ENCODE measurements around the gene CELSR1. TPM values are rescaled to one million over a fixed set of nuclear protein-coding genes. Genes with fewer than 3 reads are reported as not detected.

The CELSR1 gene
- total RNA-seq, 1 donor from 2014 or later = 8.9 TPM

DNA sequence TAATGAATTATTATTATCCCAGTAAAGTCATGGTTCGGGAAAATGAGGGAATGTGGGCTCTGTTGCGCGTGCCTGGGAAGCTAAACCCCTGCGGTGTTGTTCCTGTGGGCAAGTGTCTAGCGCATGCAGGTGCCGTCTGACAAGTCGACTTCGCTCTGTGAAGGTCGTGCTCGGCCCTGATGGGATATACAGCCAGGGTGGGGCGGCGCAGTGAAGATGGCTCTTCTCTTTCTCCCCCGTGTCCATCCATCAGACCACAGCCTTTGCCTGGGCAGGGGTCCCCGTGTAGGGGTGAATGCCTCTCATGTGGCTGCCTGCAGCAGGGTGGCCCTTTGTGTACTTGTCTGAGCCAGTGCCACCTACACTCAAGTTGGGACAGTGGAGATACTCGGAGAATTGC lies 214.7 kb downstream of the CELSR1 start:
- intact Hi-C loops (cut with micrococcal nuclease) = no loop called here
- Histone ChIP-seq H3K27me3 (ENCODE audit: low read depth) (no peaks in the 10 kb centered on the region), H3K4me1 (no peaks in the 10 kb centered on the region), H3K4me3 (no peak overlapping the region), H3K9me3 (replicated peaks) (no peaks in the 10 kb centered on the region), H3K36me3 (no peaks in the 10 kb centered on the region), H3K27ac (replicated peaks) (no peak overlapping the region)
- DNase-seq = no peak
- TF ChIP-seq, protein P1, sequence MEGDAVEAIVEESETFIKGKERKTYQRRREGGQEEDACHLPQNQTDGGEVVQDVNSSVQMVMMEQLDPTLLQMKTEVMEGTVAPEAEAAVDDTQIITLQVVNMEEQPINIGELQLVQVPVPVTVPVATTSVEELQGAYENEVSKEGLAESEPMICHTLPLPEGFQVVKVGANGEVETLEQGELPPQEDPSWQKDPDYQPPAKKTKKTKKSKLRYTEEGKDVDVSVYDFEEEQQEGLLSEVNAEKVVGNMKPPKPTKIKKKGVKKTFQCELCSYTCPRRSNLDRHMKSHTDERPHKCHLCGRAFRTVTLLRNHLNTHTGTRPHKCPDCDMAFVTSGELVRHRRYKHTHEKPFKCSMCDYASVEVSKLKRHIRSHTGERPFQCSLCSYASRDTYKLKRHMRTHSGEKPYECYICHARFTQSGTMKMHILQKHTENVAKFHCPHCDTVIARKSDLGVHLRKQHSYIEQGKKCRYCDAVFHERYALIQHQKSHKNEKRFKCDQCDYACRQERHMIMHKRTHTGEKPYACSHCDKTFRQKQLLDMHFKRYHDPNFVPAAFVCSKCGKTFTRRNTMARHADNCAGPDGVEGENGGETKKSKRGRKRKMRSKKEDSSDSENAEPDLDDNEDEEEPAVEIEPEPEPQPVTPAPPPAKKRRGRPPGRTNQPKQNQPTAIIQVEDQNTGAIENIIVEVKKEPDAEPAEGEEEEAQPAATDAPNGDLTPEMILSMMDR (IDR thresholded peaks at IDR 0.05; ENCODE audit: borderline replicate concordance) = no peak

DNA sequence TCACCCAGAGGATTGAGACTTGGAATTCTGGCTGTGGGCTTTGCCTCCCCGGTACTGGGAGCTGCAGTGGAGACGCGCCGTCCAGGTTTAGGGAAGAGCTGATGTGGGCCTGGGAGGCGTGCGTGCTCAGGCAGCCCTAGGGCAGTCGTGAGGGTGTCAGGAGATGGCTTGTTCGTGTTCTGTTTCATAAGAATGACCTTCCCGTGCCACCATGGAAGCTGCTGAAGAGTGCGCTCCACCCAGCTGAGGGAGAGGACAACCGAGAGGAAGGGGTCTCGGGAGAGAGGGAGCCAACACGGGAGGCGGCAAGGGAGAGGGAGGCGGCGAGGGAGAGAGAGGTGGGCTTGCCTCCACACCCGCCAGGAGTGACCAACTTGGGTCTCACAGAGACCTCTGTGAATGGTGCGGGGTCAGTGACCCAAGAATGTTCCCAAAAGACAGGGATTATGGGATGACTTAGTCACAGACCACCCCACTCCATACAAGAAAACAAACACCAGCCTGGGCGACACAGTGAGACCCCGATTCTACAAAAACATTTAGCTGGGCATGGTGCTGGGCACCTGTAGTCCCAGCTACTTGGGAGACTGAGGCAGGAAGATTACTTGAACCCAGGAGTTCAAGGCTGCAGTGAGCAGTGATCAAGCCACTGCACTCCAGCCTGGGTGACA lies 216.6 kb downstream of the CELSR1 start:
- H3K4me3 ChIP-seq = no peak overlapping the region
- H3K27ac ChIP-seq (replicated peaks) = no peak overlapping the region
- no peaks in the 10 kb centered on the region for H3K27me3 ChIP-seq (ENCODE audit: low read depth)
- TF ChIP-seq, protein P1 (IDR thresholded peaks at IDR 0.05; ENCODE audit: borderline replicate concordance) = no peak
- no peaks in the 10 kb centered on the region for H3K4me1 ChIP-seq
- no peaks in the 10 kb centered on the region for H3K36me3 ChIP-seq
- no peak for DNase-seq
- no peaks in the 10 kb centered on the region for H3K9me3 ChIP-seq (replicated peaks)
- intact Hi-C loops (cut with micrococcal nuclease) = no loop called here

DNA sequence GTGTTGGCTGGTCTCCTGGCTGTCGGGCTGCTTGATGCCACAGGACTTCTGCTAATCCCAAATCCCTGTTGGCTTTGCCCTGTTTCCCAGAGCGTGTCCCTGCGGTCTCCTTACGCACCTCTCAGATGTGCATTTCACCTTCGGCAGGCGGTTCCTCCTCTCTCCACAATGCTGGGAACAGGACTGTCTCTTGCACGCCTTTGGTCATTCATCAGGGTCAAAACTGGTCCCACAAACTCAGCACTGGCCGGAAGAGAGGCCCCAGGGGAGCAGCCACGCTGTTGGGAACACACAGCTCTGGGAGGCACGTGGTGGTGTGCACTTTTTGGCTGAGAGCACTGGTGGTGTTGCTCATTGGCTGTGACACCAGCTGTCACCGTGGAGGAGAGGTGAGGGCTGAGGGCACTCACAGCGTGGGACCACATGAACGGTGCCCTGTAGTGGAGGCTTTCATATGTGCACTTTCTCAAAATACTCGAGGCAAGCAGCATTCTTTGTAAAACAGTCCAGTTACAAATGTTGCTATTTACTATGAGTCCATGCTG lies 217.2 kb downstream of the CELSR1 start:
- TF ChIP-seq, protein P1 (IDR thresholded peaks at IDR 0.05; ENCODE audit: borderline replicate concordance) = no peak
- Histone ChIP-seq H3K27me3 (ENCODE audit: low read depth) (no peaks in the 10 kb centered on the region), H3K9me3 (replicated peaks) (no peaks in the 10 kb centered on the region), H3K4me3 (no peak overlapping the region), H3K4me1 (no peaks in the 10 kb centered on the region), H3K27ac (replicated peaks) (no peak overlapping the region), H3K36me3 (no peaks in the 10 kb centered on the region)
- intact Hi-C loops (cut with micrococcal nuclease) = no loop called here
- no peak for DNase-seq

DNA sequence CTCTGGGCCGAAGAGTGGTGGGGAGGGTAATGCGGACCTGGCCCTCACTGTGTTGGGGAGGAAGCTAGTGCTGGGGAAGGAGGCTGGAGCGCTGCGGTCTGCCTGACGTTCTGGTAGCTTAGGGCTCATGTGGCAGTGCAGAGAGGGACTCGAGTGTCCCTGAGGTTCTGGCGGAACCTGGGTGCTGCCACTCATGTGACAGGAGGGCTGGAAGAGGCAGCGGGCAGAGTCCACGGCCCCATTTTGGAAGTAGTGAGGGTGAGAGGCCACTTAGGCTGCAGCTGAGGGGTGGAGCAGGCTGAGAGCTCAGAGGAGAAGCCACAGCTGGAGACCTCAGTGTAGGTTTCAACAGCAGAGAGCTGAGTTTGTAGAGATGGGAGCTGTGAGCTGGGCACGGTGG lies 218.1 kb downstream of the CELSR1 start:
- TF ChIP-seq, protein P1 (IDR thresholded peaks at IDR 0.05; ENCODE audit: borderline replicate concordance) = no peak
- intact Hi-C loops (cut with micrococcal nuclease) = loop anchor here (10.0 kb wide), 1 partner anchor 335 kb away; no protein-coding TSS in a partner anchor
- H3K27me3 ChIP-seq (ENCODE audit: low read depth) = no peaks in the 10 kb centered on the region
- H3K36me3 ChIP-seq = no peaks in the 10 kb centered on the region
- no peak overlapping the region for H3K4me3 ChIP-seq
- DNase-seq = no peak
- no peak overlapping the region for H3K27ac ChIP-seq (replicated peaks)
- H3K4me1 ChIP-seq = no peaks in the 10 kb centered on the region
- H3K9me3 ChIP-seq (replicated peaks) = no peaks in the 10 kb centered on the region

DNA sequence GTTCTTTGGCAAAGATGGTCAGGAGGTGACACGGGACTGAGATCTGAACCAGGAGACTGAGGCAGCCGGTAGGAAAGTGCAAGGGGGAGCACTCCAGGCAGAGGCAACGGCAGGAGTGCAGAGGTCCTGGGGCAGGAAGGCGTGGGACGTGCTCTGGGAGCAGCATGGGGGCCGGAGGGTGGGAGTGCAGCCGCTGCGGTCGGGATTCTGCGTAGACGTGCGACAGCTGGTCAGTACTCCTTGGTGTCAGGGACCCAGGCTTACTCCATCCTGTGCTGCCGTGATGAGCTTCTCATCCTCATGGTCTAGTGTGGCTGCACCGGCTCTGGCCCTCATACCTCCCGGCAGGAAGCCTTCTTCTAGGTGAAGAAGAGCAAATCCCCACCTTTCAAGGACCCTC lies 218.8 kb downstream of the CELSR1 start:
- Histone ChIP-seq H3K27ac (replicated peaks) (no peak overlapping the region), H3K4me1 (no peaks in the 10 kb centered on the region), H3K4me3 (no peak overlapping the region), H3K27me3 (ENCODE audit: low read depth) (no peaks in the 10 kb centered on the region), H3K36me3 (no peaks in the 10 kb centered on the region), H3K9me3 (replicated peaks) (no peaks in the 10 kb centered on the region)
- TF ChIP-seq, protein P1 (IDR thresholded peaks at IDR 0.05; ENCODE audit: borderline replicate concordance) = no peak
- intact Hi-C loops (cut with micrococcal nuclease) = loop anchor here (10.0 kb wide), 1 partner anchor 334 kb away; no protein-coding TSS in a partner anchor
- DNase-seq = no peak
